NOMO-1 treated with DMSO at 0.1 percent for 48 hours (cell line): ENCODE results near the gene PPFIBP2.

ENCODE experiments used
- DNase-seq: peaks from one replicate; lab custom pipeline; 2025; ENCODE audit not compliant: unreplicated experiment; lab: John Stamatoyannopoulos, UW

PPFIBP2 gene

GRCh38 chr11:7621090-7621489, 107.3 kb downstream of the PPFIBP2 start:
- no peak for DNase-seq

- DNase-seq, result no peak
Measured at GRCh38 chr11:7621554-7621953, 107.8 kb downstream of the PPFIBP2 start.

- DNase-seq, result no peak
Measured at GRCh38 chr11:7622721-7623120, 108.9 kb downstream of the PPFIBP2 start.

GRCh38 chr11:7628660-7629059, 114.9 kb downstream of the PPFIBP2 start:
- DNase-seq, result no peak

GRCh38 chr11:7630002-7630401, 116.2 kb downstream of the PPFIBP2 start:
- DNase-seq, result no peak

- DNase-seq, result no peak
Measured at GRCh38 chr11:7632211-7632610, 118.4 kb downstream of the PPFIBP2 start.

- no peak for DNase-seq
Measured at GRCh38 chr11:7635137-7635536, 121.3 kb downstream of the PPFIBP2 start.

GRCh38 chr11:7635708-7636107, 121.9 kb downstream of the PPFIBP2 start:
- no peak for DNase-seq

- DNase-seq, result no peak
Measured at GRCh38 chr11:7636350-7636749, 122.6 kb downstream of the PPFIBP2 start.

GRCh38 chr11:7637447-7638157, 123.8 kb downstream of the PPFIBP2 start:
- no peak for DNase-seq

GRCh38 chr11:7638710-7639642, 125.2 kb downstream of the PPFIBP2 start:
- no peak for DNase-seq

GRCh38 chr11:7639643-7640025, 125.8 kb downstream of the PPFIBP2 start:
- DNase-seq, result no peak

- no peak for DNase-seq
Measured at GRCh38 chr11:7640816-7641215, 127.0 kb downstream of the PPFIBP2 start.

GRCh38 chr11:7642747-7643146, 128.9 kb downstream of the PPFIBP2 start:
- no peak for DNase-seq

- no peak for DNase-seq
Measured at GRCh38 chr11:7643314-7643713, 129.5 kb downstream of the PPFIBP2 start.

- no peak for DNase-seq
Measured at GRCh38 chr11:7645206-7645605, 131.4 kb downstream of the PPFIBP2 start.

- no peak for DNase-seq
Measured at GRCh38 chr11:7646866-7647265, 133.1 kb downstream of the PPFIBP2 start.

- DNase-seq, result no peak
Measured at GRCh38 chr11:7648264-7648663, 134.5 kb downstream of the PPFIBP2 start.

GRCh38 chr11:7651140-7651551, 137.3 kb downstream of the PPFIBP2 start:
- DNase-seq, result peak; percentile 1

- DNase-seq, result no peak
Measured at GRCh38 chr11:7651700-7652099, 137.9 kb downstream of the PPFIBP2 start.

GRCh38 chr11:7654195-7654705, 140.5 kb downstream of the PPFIBP2 start:
- no peak for DNase-seq
